Measurements from ENCODE around the gene FLACC1. TPM values are rescaled to one million over a fixed set of nuclear protein-coding genes. Genes with fewer than 3 reads are reported as not detected.
"Not testable (repeated sequence)": the region's sequence is repeated elsewhere in the genome, so short reads cannot be mapped to it uniquely, and the experiment has no call there.

The FLACC1 gene
- total RNA-seq, 4 donors from 2014 or later, result 0.19 to 5.1 (median 0.52) TPM

DNA sequence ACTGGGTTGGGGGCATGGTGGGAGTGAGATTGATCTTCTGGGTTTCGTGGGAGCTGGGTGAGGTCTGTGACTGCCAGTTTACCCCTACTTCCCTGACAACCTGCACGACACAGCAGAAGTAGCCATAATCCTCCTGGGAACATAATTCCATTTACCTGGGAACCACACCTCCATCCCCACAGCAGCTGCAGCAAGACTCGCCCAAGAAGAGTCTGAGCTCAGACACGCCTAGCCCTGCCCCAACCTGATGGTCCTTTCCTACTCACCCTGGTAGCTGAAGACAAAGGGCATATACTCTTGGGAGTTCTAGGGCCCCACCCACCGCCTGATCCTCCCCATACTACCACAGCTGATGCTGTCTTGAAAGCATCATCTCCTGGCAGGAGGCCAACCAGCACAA, 43.8 kb downstream of the FLACC1 start:
- H3K4me3 ChIP-seq, result no peak overlapping the region
- no peak for DNase-seq
- intact Hi-C loops (cut with DNase I), result no loop called here
- no peaks in the 10 kb centered on the region for H3K9me3 ChIP-seq
- TF ChIP-seq, protein P1, sequence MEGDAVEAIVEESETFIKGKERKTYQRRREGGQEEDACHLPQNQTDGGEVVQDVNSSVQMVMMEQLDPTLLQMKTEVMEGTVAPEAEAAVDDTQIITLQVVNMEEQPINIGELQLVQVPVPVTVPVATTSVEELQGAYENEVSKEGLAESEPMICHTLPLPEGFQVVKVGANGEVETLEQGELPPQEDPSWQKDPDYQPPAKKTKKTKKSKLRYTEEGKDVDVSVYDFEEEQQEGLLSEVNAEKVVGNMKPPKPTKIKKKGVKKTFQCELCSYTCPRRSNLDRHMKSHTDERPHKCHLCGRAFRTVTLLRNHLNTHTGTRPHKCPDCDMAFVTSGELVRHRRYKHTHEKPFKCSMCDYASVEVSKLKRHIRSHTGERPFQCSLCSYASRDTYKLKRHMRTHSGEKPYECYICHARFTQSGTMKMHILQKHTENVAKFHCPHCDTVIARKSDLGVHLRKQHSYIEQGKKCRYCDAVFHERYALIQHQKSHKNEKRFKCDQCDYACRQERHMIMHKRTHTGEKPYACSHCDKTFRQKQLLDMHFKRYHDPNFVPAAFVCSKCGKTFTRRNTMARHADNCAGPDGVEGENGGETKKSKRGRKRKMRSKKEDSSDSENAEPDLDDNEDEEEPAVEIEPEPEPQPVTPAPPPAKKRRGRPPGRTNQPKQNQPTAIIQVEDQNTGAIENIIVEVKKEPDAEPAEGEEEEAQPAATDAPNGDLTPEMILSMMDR (IDR thresholded peaks at IDR 0.05), result no peak
- TF ChIP-seq POLR2A (IDR thresholded peaks at IDR 0.05), result no peak
- no peak overlapping the region for H3K27ac ChIP-seq
- H3K4me1 ChIP-seq, result no peaks in the 10 kb centered on the region
- peaks cover 0 to 10% (median 0%) of the 10 kb centered on the region in 3 donors for H3K36me3 ChIP-seq
- WGBS, 2 donors, result 49 to 63% methylated on average over 3 to 4 of the region's 5 CpGs
- H3K27me3 ChIP-seq, result no peaks in the 10 kb centered on the region

DNA sequence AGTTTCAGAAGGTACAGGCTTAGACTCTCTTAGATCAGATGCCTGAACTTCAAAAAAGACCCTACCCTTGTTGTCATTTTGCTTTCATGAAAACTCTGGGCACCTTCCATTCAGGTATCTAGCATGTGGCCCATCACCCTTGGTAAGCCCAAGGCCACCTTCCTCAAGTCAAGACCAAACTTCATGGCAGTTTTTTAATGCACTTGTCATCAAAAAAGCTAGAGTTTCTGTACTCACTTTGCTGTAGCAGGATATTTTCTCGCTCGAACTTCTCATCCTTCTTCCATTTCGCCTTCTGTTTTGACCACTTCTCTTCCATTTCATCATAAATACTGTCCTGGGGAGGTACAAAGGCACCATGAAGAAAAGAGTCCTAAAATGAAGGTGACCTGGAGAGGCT, 48.2 kb downstream of the FLACC1 start:
- DNase-seq, result no peak
- no peak overlapping the region for H3K27ac ChIP-seq
- TF ChIP-seq POLR2A (IDR thresholded peaks at IDR 0.05), result no peak
- H3K4me1 ChIP-seq, result no peaks in the 10 kb centered on the region
- WGBS, 2 donors, result 92 to 95% methylated on average over 3 of the region's 3 CpGs
- H3K9me3 ChIP-seq, result peaks cover 0 to 10% (median 0%) of the 10 kb centered on the region in 3 donors
- H3K27me3 ChIP-seq, result no peaks in the 10 kb centered on the region
- intact Hi-C loops (cut with DNase I), result no loop called here
- H3K4me3 ChIP-seq, result no peak overlapping the region
- peaks cover 0 to 20% (median 0%) of the 10 kb centered on the region in 3 donors for H3K36me3 ChIP-seq

DNA sequence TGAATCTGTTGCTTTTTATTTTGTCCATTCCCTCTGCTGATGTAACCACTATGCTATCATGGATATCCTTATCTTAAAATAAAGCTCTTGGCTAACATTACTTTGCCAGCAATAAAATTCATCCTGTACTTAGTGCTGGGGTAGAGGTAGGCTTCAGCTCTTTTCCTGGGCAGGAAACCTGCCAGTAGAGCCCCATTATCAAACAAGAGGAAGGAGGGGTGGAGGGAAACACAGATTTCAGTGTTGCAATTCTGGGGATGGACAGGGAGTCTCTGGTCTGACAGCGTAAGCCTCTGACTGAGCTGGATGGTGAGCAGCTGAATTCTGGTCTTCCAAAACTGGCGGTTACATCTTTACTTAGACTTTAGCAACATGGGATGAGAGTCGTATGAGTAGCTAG, 49.3 kb downstream of the FLACC1 start:
- DNase-seq, result no peak
- H3K27me3 ChIP-seq, result no peaks in the 10 kb centered on the region
- TF ChIP-seq, protein P1 (IDR thresholded peaks at IDR 0.05), result no peak
- TF ChIP-seq POLR2A (IDR thresholded peaks at IDR 0.05), result no peak
- no peaks in the 10 kb centered on the region for H3K4me1 ChIP-seq
- peaks cover 0 to 20% (median 0%) of the 10 kb centered on the region in 3 donors for H3K36me3 ChIP-seq
- H3K4me3 ChIP-seq, result no peak overlapping the region
- 100% methylated on average over 3 of the region's 3 CpGs for WGBS, 2 donors
- no peak overlapping the region for H3K27ac ChIP-seq
- intact Hi-C loops (cut with DNase I), result no loop called here
- peaks cover 0 to 10% (median 0%) of the 10 kb centered on the region in 3 donors for H3K9me3 ChIP-seq

DNA sequence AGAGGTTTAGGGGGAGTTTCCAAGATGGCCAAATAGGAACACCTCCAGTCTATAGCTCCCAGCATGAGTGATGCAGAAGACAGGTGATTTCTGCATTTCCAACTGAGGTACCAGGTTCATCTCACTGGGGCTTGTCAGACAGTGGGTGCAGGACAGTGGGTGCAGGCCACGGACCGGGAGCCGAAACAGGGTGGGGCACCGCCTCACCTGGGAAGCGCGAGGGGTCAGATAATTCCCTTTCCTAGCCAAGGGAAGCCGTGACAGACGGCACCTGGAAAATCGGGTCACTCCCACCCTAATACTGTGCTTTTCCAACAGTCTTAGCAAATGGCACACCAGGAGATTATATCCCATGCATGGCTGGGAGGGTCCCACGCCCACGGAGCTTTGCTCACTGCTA, 57.2 kb downstream of the FLACC1 start:
- H3K36me3 ChIP-seq; H3K27ac ChIP-seq; DNase-seq; H3K4me3 ChIP-seq; H3K27me3 ChIP-seq; intact Hi-C loops (cut with DNase I); H3K4me1 ChIP-seq: not testable (repeated sequence)
- WGBS, 2 donors, result 94 to 97% methylated on average over 6 to 10 of the region's 11 CpGs
- H3K9me3 ChIP-seq, result peaks cover 0 to 21% (median 0%) of the 10 kb centered on the region in 3 donors

DNA sequence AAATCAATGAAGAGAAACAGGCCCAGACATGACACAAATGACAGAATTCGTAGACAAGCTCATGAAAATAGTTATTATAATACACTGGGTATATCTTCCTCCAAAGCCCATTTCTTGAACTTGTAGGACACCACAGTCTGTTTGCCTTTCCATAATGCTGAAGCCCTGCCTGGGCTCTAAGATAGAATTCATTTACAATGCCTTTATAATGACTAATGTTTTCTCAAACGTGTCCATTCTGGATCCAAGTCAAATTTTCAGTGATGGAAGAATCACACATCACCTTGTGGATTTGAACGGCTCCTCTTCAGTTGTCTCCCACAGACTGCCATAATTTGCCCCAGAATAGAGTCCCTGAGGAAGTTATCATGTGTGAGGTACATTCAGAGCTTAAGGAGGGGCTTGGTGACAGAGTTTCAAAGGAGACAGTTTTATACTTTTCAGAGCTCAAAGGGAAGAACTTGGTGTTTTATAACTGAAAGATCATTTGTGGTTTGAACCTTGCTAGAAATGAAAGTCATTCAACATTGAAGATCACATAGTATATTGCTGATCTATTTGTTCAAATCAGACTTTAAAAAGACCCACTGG, 58.6 kb downstream of the FLACC1 start:
- no peaks in the 10 kb centered on the region for H3K27me3 ChIP-seq
- no peaks in the 10 kb centered on the region for H3K36me3 ChIP-seq
- peaks cover 0 to 9% (median 0%) of the 10 kb centered on the region in 3 donors for H3K4me1 ChIP-seq
- no peak overlapping the region for H3K4me3 ChIP-seq
- H3K27ac ChIP-seq, result no peak overlapping the region
- TF ChIP-seq, protein P1 (IDR thresholded peaks at IDR 0.05), result no peak
- TF ChIP-seq POLR2A (IDR thresholded peaks at IDR 0.05), result no peak
- DNase-seq, result no peak
- WGBS, 2 donors, result 28 to 52% methylated on average over 3 of the region's 3 CpGs
- intact Hi-C loops (cut with DNase I), result no loop called here
- H3K9me3 ChIP-seq, result peaks cover 0 to 14% (median 0%) of the 10 kb centered on the region in 3 donors

DNA sequence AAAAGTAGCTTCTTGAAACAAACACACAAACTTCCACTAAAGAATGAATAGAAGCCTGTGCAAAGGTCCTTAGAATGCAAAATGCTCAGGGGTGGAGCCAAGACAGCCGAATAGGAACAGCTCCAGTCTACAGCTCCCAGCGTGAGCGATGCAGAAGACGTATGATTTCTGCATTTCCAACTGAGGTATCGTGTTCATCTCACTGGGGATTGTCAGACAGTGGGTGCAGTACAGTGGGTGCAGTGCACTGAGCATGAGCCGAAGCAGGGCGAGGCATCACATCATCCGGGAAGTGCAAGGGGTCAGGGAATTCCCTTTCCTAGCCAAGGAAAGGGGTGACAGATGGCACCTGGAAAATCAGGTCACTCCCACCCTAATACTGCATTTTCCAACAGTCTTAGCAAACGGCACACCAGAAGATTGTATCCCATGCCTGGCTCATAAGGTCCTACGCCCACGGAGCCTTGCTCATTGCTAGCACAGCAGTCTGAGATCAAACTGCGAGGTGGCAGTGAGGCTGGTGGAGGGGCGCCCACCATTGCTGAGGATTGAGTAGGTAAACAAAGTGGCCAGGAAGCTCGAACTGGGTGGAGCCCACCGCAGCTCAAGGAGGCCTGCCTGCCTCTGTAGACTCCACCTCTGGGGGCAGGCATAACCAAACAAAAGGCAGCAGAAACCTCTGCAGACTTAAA, 66.5 kb downstream of the FLACC1 start:
- intact Hi-C loops (cut with DNase I); H3K4me3 ChIP-seq; H3K27me3 ChIP-seq; DNase-seq; H3K4me1 ChIP-seq; H3K27ac ChIP-seq; H3K9me3 ChIP-seq: not testable (repeated sequence)
- 89 to 96% methylated on average over 8 to 14 of the region's 15 CpGs for WGBS, 2 donors
- peaks cover 0 to 56% (median 6%) of the 10 kb centered on the region in 3 donors for H3K36me3 ChIP-seq

All from esophagus squamous epithelium (tissue), 5 donors.